CD8-positive, alpha-beta memory T cell (primary cell): ENCODE data around the gene WNT10A. TPM values are rescaled to one million over a fixed set of nuclear protein-coding genes. Genes with fewer than 3 reads are reported as not detected.
A peak's percentile ranks its signal among the peaks of the same experiment; 100 is the strongest.
"Not testable (repeated sequence)": the region's sequence is repeated elsewhere in the genome, so short reads cannot be mapped to it uniquely, and the experiment has no call there.

Experiments
- CTCF ChIA-PET: fragments of 350-600 bp; sonication (Branson Sonifier 250); formaldehyde crosslinking; loops from one replicate; lab custom pipeline; 2021; ENCODE audit warnings: antibody characterized with exemption; lab: Charles Lee
- POLR2A ChIA-PET: fragments of 350-600 bp; sonication (Branson Sonifier 250); formaldehyde crosslinking; loops from one replicate; lab custom pipeline; 2021; ENCODE audit warnings: antibody characterized with exemption; lab: Charles Lee
- DNase-seq, 5 donors: peaks; one replicate each; pipeline versions ENCODE4 v3.0.0 to v3.0.0-alpha.2; 2020 to 2022; ENCODE audit warnings: mixed read lengths in 1 of 5
- H3K27ac ChIP-seq: one replicate; pipeline ENCODE4 v1.7.0; 2013; ENCODE audit warnings: low read depth, mild to moderate bottlenecking, low read length, moderate library complexity
- H3K27me3 ChIP-seq: 2 replicates; pipeline ENCODE4 v1.7.0; 2013; ENCODE audit warnings: low read length, mild to moderate bottlenecking; ENCODE audit not compliant: insufficient read depth, poor library complexity, severe bottlenecking
- H3K36me3 ChIP-seq: 2 replicates; pipeline ENCODE4 v1.7.0; 2013; ENCODE audit warnings: mild to moderate bottlenecking, low read length, moderate library complexity; ENCODE audit not compliant: insufficient read depth
- H3K4me1 ChIP-seq: 2 replicates; pipeline ENCODE4 v1.7.0; 2013; ENCODE audit warnings: mild to moderate bottlenecking, low read length, moderate library complexity; ENCODE audit not compliant: insufficient read depth
- H3K4me3 ChIP-seq: 2 replicates; pipeline ENCODE4 v1.7.0; 2013; ENCODE audit warnings: mild to moderate bottlenecking, low read length
- H3K9me3 ChIP-seq: 2 replicates; pipeline ENCODE4 v1.7.0; 2013; ENCODE audit warnings: mild to moderate bottlenecking, low read length
- H3K27ac Mint-ChIP-seq, 8 donors: one replicate each; pipeline ENCODE4 v1.8.0; 2020 to 2021; ENCODE audit warnings: mixed read lengths in 8 of 8, mild to moderate bottlenecking in 6 of 8, inconsistent platforms in 3 of 8, moderate library complexity in 3 of 8
- H3K27me3 Mint-ChIP-seq, 2 donors: one replicate each; pipeline ENCODE4 v1.8.0; 2020 to 2021; ENCODE audit warnings: mixed read lengths in 2 of 2, mild to moderate bottlenecking in 1 of 2, moderate library complexity in 1 of 2
- H3K36me3 Mint-ChIP-seq, 3 donors: one replicate each; pipeline ENCODE4 v1.8.0; 2020 to 2021; ENCODE audit warnings: mixed read lengths in 3 of 3, inconsistent platforms in 1 of 3, mild to moderate bottlenecking in 1 of 3
- H3K4me1 Mint-ChIP-seq, 3 donors: one replicate each; pipeline ENCODE4 v1.8.0; 2020 to 2021; ENCODE audit warnings: mixed read lengths in 3 of 3, inconsistent platforms in 1 of 3, mild to moderate bottlenecking in 1 of 3
- H3K4me3 Mint-ChIP-seq, 7 donors: one replicate each; pipeline ENCODE4 v1.8.0; 2020 to 2021; ENCODE audit warnings: mixed read lengths in 7 of 7, mild to moderate bottlenecking in 6 of 7, moderate library complexity in 4 of 7, inconsistent platforms in 2 of 7
- H3K9me3 Mint-ChIP-seq, 5 donors: one replicate each; pipeline ENCODE4 v1.8.0; 2020 to 2022; ENCODE audit warnings: mixed read lengths in 5 of 5, mild to moderate bottlenecking in 3 of 5, moderate library complexity in 2 of 5, inconsistent platforms in 1 of 5
- polyA plus RNA-seq: library from polyadenylated mRNA; unstranded; fragments of 300-500 nt; fragmentation: Illumina TruSeq; gene quantifications from one replicate; pipeline ENCODE4 v1.2.3, GENCODE V29; 2021
- total RNA-seq, 2 experiments: library from RNA; stranded (reverse); gene quantifications; one replicate each; pipeline ENCODE4 v1.2.3, GENCODE V29; 2021

WNT10A gene
- total and polyA plus RNA-seq, 3 experiments from 2014 or later = 1.0 to 1.5 (median 1.1) TPM

DNA sequence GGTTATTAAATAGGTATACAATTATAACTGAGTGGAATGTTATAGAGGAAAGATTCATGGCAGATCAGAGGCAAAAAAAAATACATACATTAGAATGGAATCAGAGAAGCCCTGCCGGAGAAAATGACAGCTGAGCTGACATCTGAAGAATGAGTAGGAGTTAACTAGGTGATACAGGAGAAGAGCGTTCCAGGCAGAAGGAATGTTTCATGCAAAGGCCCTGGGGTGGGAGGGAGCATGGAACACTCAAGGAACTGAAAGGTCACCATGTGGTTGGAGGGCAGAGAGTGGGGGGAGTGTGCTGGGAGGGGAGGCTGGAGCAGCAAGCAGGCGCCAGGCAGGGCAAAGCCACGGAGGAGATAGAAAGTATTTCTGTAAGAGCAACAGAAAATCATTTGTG lies 47.2 kb downstream of the WNT10A start:
- ChIA-PET CTCF (no interaction called here), POLR2A (no interaction called here)
- Mint-ChIP-seq H3K27ac (no peak overlapping the region), H3K4me1 (no peaks in the 10 kb centered on the region), H3K27me3 (peaks cover 22 to 43% of the 10 kb centered on the region in 2 donors), H3K36me3 (peaks cover 0 to 8% (median 0%) of the 10 kb centered on the region in 3 donors), H3K9me3 (peaks cover 0 to 10% (median 5%) of the 10 kb centered on the region in 5 donors), H3K4me3 (no peak overlapping the region)
- Histone ChIP-seq H3K27ac (no peak overlapping the region), H3K4me1 (no peaks in the 10 kb centered on the region), H3K4me3 (no peak overlapping the region), H3K36me3 (no peaks in the 10 kb centered on the region), H3K27me3 (peaks cover 5% of the 10 kb centered on the region), H3K9me3 (no peaks in the 10 kb centered on the region)
- no peak for DNase-seq

DNA sequence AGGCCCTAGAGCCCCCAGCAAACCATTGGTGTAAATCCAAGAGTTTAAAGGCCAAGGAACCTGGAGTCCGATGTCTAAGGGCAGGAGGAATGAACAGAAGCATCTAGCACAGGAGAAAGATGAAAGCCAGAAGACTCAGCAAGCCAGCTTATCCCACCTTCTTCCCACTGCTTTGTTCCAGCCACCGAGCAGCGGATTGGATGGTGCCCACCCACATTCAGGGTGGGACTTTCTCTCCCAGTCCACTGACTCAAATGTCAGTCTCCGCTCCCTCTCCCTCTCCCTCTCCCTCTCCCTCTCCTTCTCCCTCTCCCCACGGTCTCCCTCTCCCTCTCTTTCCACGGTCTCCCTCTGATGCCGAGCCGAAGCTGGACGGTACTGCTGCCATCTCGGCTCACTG lies 49.8 kb downstream of the WNT10A start:
- H3K36me3 Mint-ChIP-seq, H3K4me1 ChIP-seq, H3K4me3 Mint-ChIP-seq, H3K36me3 ChIP-seq, H3K4me3 ChIP-seq, H3K27ac ChIP-seq, H3K9me3 ChIP-seq, CTCF ChIA-PET, H3K27me3 ChIP-seq, H3K9me3 Mint-ChIP-seq, POLR2A ChIA-PET, H3K4me1 Mint-ChIP-seq, DNase-seq: not testable (repeated sequence)
- peaks cover 20 to 44% of the 10 kb centered on the region in 2 donors for H3K27me3 Mint-ChIP-seq
- peak overlapping the region in 1 of 8 donors; percentile 76 for H3K27ac Mint-ChIP-seq

- H3K27me3 ChIP-seq, H3K36me3 ChIP-seq, H3K9me3 Mint-ChIP-seq, CTCF ChIA-PET, H3K9me3 ChIP-seq, H3K4me1 ChIP-seq, H3K4me3 ChIP-seq, H3K36me3 Mint-ChIP-seq, POLR2A ChIA-PET, H3K27ac Mint-ChIP-seq, H3K4me3 Mint-ChIP-seq, DNase-seq, H3K4me1 Mint-ChIP-seq, H3K27ac ChIP-seq: not testable (repeated sequence)
- H3K27me3 Mint-ChIP-seq = peaks cover 20 to 45% of the 10 kb centered on the region in 2 donors
Measured at GRCh38 chr2:218931751-218932150, 51.1 kb downstream of the WNT10A start.

Other genes with a start within 250 kb of the WNT10A start
- 10 to 100 TPM; 60.4 to 64.0 TPM for gene ZNF142, start 221.2 kb upstream of the WNT10A start, total RNA-seq
- gene ZNF142, start 221.2 kb upstream of the WNT10A start, polyA plus RNA-seq = 19.7 TPM
- gene BCS1L, start 221.2 kb upstream of the WNT10A start, total RNA-seq = 10 to 100 TPM; 91.7 to 93.9 TPM
- gene BCS1L, start 221.2 kb upstream of the WNT10A start, polyA plus RNA-seq = 10.1 TPM
- 10 to 100 TPM; 29.0 to 36.8 TPM for gene RNF25, start 208.8 kb upstream of the WNT10A start, total RNA-seq
- 14.4 TPM for gene RNF25, start 208.8 kb upstream of the WNT10A start, polyA plus RNA-seq
- gene STK36, start 208.8 kb upstream of the WNT10A start, total RNA-seq = 10 to 100 TPM; 19.9 to 21.4 TPM
- 3.9 TPM for gene STK36, start 208.8 kb upstream of the WNT10A start, polyA plus RNA-seq
- gene TTLL4, start 170.0 kb upstream of the WNT10A start, total RNA-seq = 10 to 100 TPM; 42.0 to 44.2 TPM
- 7.1 TPM for gene TTLL4, start 170.0 kb upstream of the WNT10A start, polyA plus RNA-seq
- gene CYP27A1, start 98.7 kb upstream of the WNT10A start, total RNA-seq = 1 to 10 TPM; 1.2 TPM
- gene CYP27A1, start 98.7 kb upstream of the WNT10A start, polyA plus RNA-seq = not detected
- not detected for gene PRKAG3, start 49.0 kb upstream of the WNT10A start, total RNA-seq
- gene PRKAG3, start 49.0 kb upstream of the WNT10A start, polyA plus RNA-seq = not detected
- under 1 TPM; 0.27 to 0.42 TPM for gene WNT6, start 21.0 kb upstream of the WNT10A start, total RNA-seq
- gene WNT6, start 21.0 kb upstream of the WNT10A start, polyA plus RNA-seq = 0.39 TPM
- gene CDK5R2, start 78.8 kb downstream of the WNT10A start, total RNA-seq = not detected
- gene CDK5R2, start 78.8 kb downstream of the WNT10A start, polyA plus RNA-seq = not detected
- gene FEV, start 104.3 kb downstream of the WNT10A start, total RNA-seq = not detected
- gene FEV, start 104.3 kb downstream of the WNT10A start, polyA plus RNA-seq = not detected
- gene CRYBA2, start 112.6 kb downstream of the WNT10A start, total RNA-seq = not detected
- gene CRYBA2, start 112.6 kb downstream of the WNT10A start, polyA plus RNA-seq = not detected
- not detected for gene CFAP65, start 160.7 kb downstream of the WNT10A start, total RNA-seq
- gene CFAP65, start 160.7 kb downstream of the WNT10A start, polyA plus RNA-seq = not detected
- gene IHH, start 180.1 kb downstream of the WNT10A start, total RNA-seq = not detected
- not detected for gene IHH, start 180.1 kb downstream of the WNT10A start, polyA plus RNA-seq